K562 (cell line): ENCODE results near the gene MROH2B. TPM values are rescaled to one million over a fixed set of nuclear protein-coding genes. Genes with fewer than 3 reads are reported as not detected.
"Not testable (repeated sequence)": the region's sequence is repeated elsewhere in the genome, so short reads cannot be mapped to it uniquely, and the experiment has no call there.

ENCODE experiments used
- ATAC-seq: fragments of 200-7000 bp; cut with Tn5 transposase; 3 replicates; pipeline ENCODE4 v1.9.1; 2020; ENCODE audit warnings: moderate library complexity
- BruUV-seq: library from RNA; stranded (reverse); fragments of 400-500 nt; replicated peaks from 2 replicates; lab custom pipeline; 2021; lab: Mats Ljungman, UMichigan
- CTCF ChIA-PET: fragments of 300-600 bp; formaldehyde crosslinking; extraction: SDS; loops from one replicate; lab custom pipeline; 2021; ENCODE audit warnings: low intra/inter-chr PET ratio; lab: Yijun Ruan, JAX
- POLR2A ChIA-PET: fragments of 300-600, 350-650 bp; sonication (Branson Sonifier 250); formaldehyde crosslinking; extraction: SDS; loops from one replicate; lab custom pipeline; 2021; ENCODE audit warnings: antibody characterized with exemption, inconsistent platforms; lab: Yijun Ruan, JAX
- DNase-seq, 4 experiments: peaks; one replicate each; pipeline versions ENCODE4 v3.0.0 to v3.0.0-alpha.2; 2011 to 2018; ENCODE audit warnings: low spot score in 3 of 4, mixed read lengths in 3 of 4; ENCODE audit errors: extremely low read depth in 1 of 4
- FAIRE-seq: peaks from 2 replicates; lab custom pipeline; 2011; peaks lifted over from hg19 to GRCh38; lab: Jason Lieb, UNC
- H2AFZ ChIP-seq: 2 replicates; pipeline ENCODE4 v1.6.0; 2011; ENCODE audit warnings: low read depth, low read length, control low read depth, inconsistent platforms
- H3K27ac ChIP-seq: fragments of 200-600 bp; 3 replicates; pipeline ENCODE4 v1.8.0; 2011; ENCODE audit warnings: low read depth, mild to moderate bottlenecking, control low read depth, inconsistent platforms, low read length, moderate library complexity, mixed read lengths; ENCODE audit errors: extremely low read depth
- H3K27me3 ChIP-seq, 2 experiments: fragments of 300-600 bp in 1 of 2; 2 replicates in 1 of 2; 3 replicates in 1 of 2; pipeline versions ENCODE4 v1.6.0 to v1.8.0; 2011; ENCODE audit warnings: inconsistent platforms in 2 of 2, low read length in 2 of 2, mild to moderate bottlenecking in 1 of 2, mixed read lengths in 1 of 2, moderate library complexity in 1 of 2; ENCODE audit not compliant: control insufficient read depth in 2 of 2, insufficient read depth in 2 of 2
- H3K36me3 ChIP-seq: fragments of 300-600 bp; 3 replicates; pipeline ENCODE4 v1.8.0; 2011; ENCODE audit warnings: mild to moderate bottlenecking, low read length, inconsistent platforms; ENCODE audit not compliant: control insufficient read depth, insufficient read depth
- H3K4me1 ChIP-seq, 2 experiments: fragments of 200-600 bp in 1 of 2; replicated peaks in 1 of 2; 2 replicates in 1 of 2; 3 replicates in 1 of 2; pipeline versions ENCODE4 v1.5.1 to v1.8.0; 2011; ENCODE audit warnings: inconsistent platforms in 2 of 2, low read length in 2 of 2, mild to moderate bottlenecking in 1 of 2, mixed read lengths in 1 of 2, moderate library complexity in 1 of 2; ENCODE audit not compliant: control insufficient read depth in 2 of 2, insufficient read depth in 2 of 2
- H3K4me2 ChIP-seq: 2 replicates; pipeline ENCODE4 v1.6.1; 2011; ENCODE audit warnings: low read length, control low read depth, inconsistent platforms, mixed read lengths; ENCODE audit not compliant: insufficient read depth
- H3K4me3 ChIP-seq: fragments of 200-600 bp; sonication (generic), shearing (Covaris generic); 2 replicates; pipeline ENCODE4 v1.5.1; 2016; ENCODE audit warnings: control low read depth, inconsistent platforms
- H3K79me2 ChIP-seq: fragments of 200-600 bp; 3 replicates; pipeline ENCODE4 v1.8.0; 2011; ENCODE audit warnings: low read length, inconsistent platforms; ENCODE audit not compliant: control insufficient read depth, insufficient read depth
- H3K9ac ChIP-seq, 2 experiments: 2 replicates each; pipeline versions ENCODE4 v1.6.0 to v1.6.1; 2011; ENCODE audit warnings: low read depth in 2 of 2, low read length in 2 of 2, control low read depth in 1 of 2, inconsistent platforms in 1 of 2, mild to moderate bottlenecking in 1 of 2, mixed read lengths in 1 of 2; ENCODE audit not compliant: insufficient read depth in 1 of 2
- H3K9me1 ChIP-seq: one replicate; pipeline ENCODE4 v1.6.0; 2011; ENCODE audit warnings: inconsistent platforms, mild to moderate bottlenecking, low read length, moderate library complexity; ENCODE audit not compliant: control insufficient read depth, insufficient read depth
- H3K9me3 ChIP-seq: replicated peaks from 2 replicates; pipeline ENCODE4 v1.5.1; 2011; ENCODE audit warnings: low read depth, low read length, inconsistent platforms; ENCODE audit not compliant: control insufficient read depth, insufficient read depth
- H4K20me1 ChIP-seq: replicated peaks from 2 replicates; pipeline ENCODE4 v1.6.1; 2011; ENCODE audit warnings: low read length, inconsistent platforms, mixed read lengths; ENCODE audit not compliant: control insufficient read depth, insufficient read depth
- CTCF ChIP-seq, 3 experiments: IDR thresholded peaks in 2 of 3; conservative IDR thresholded peaks in 1 of 3; 2 replicates each; pipeline ENCODE4 v1.5.1; 2011 to 2012; ENCODE audit warnings: low read length in 3 of 3, mild to moderate bottlenecking in 3 of 3, control low read depth in 2 of 3, improper control_type of control experiment in 1 of 3, inconsistent platforms in 1 of 3, low read depth in 1 of 3, mixed read lengths in 1 of 3, moderate library complexity in 1 of 3; ENCODE audit not compliant: insufficient read depth in 2 of 3
- STAT6 ChIP-seq: sonication (generic); formaldehyde crosslinking; IDR thresholded peaks from 2 replicates; pipeline ENCODE4 v1.8.1; 2023; ENCODE audit warnings: mild to moderate bottlenecking, missing genetic modification reagents
- WGBS: fragments of 100-300 bp; shearing (Covaris generic); methylation state at CpG from one replicate; pipeline ENCODE4 v1.1.6; 2016; ENCODE audit warnings: low coverage, mixed read lengths; ENCODE audit not compliant: insufficient coverage; ENCODE audit errors: missing lambda C conversion rate; 5-methylcytosine and 5-hydroxymethylcytosine counted together
- in situ Hi-C: fragments of 300-500 bp; cut with MboI; formaldehyde crosslinking; loops from 4 replicates; pipeline ENCODE4 v1.15.0; 2018; ENCODE audit warnings: inconsistent platforms, mixed read lengths
- intact Hi-C: fragments of 100-400 bp; cut with micrococcal nuclease; formaldehyde crosslinking; loops from 2 replicates; pipeline ENCODE4 v1.14.2; 2022
- polyA plus RNA-seq, 8 experiments: library from polyadenylated mRNA; depleted of rRNA in 4 of 8; stranded (reverse) in 5 of 8; unstranded in 3 of 8; fragments of >200 nt; fragmentation: Nextera tagmentation in 2 of 8; fragmentation: Illumina TruSeq in 1 of 8; extraction: Ambion mirVana in 2 of 8; extraction: Trizol in 1 of 8; gene quantifications; 2 replicates each; pipeline versions ENCODE4 v1.2.1 to v1.2.3, GENCODE V29; 2011 to 2014; ENCODE audit warnings: inconsistent platforms in 1 of 8, missing spikeins in 1 of 8
- total RNA-seq, 7 experiments: library from RNA; depleted of rRNA in 6 of 7; stranded (reverse); fragments of >200 nt in 6 of 7; fragmentation: Illumina TruSeq in 2 of 7; extraction: Trizol in 2 of 7; gene quantifications; 2 replicates each; pipeline versions ENCODE4 v1.2.1 to v1.2.3, GENCODE V29; 2011 to 2021; ENCODE audit warnings: low replicate concordance in 1 of 7

MROH2B gene
- total and polyA plus RNA-seq, 9 of the 15 experiments (the other 6 are each of a cell fraction or from before 2014, with no cell fraction given): not detected

- TF ChIP-seq STAT6 (CRISPR knock-in tag): no peak
These were observed 38.2 kb downstream of the MROH2B start (continued) for GRCh38 chr5:41032973-41033372.

GRCh38 chr5:41022600-41022999 lies 48.5 kb downstream of the MROH2B start:
- POLR2A ChIA-PET, FAIRE-seq, H3K79me2 ChIP-seq, H4K20me1 ChIP-seq, H3K36me3 ChIP-seq, H3K4me1 ChIP-seq, H3K27me3 ChIP-seq, CTCF ChIA-PET, in situ Hi-C loops, H3K4me2 ChIP-seq, H3K9me3 ChIP-seq, H3K9me1 ChIP-seq, H3K4me3 ChIP-seq, intact Hi-C loops, H3K9ac ChIP-seq, H2AFZ ChIP-seq, BruUV-seq: not testable (repeated sequence)
- DNase-seq (peak in 1 of 4 experiments; percentile 17), ATAC-seq (peak; percentile 55; the same call in 2 of the 3 replicates)
- 0% methylated on average over 8 of the region's 8 CpGs for WGBS
- 0 out of 6 replicates have a peak, but pooled peaks of 2 of the 3 experiments have one; percentile 4 for TF ChIP-seq CTCF (IDR thresholded peaks at IDR 0.05 in 2 of 3, conservative IDR thresholded peaks at IDR 0.05 in 1 of 3; ENCODE audit: insufficient read depth in 2 of 3, low read depth in 1 of 3, low read length in 3 of 3)
- TF ChIP-seq, all 486 proteins: peak for 1; not testable (repeated sequence) for 485
- not testable (repeated sequence) for H3K27ac ChIP-seq
